Endodermal cell (in vitro differentiated cells): Measurements from ENCODE around the gene TMC3. TPM values are rescaled to one million over a fixed set of nuclear protein-coding genes. Genes with fewer than 3 reads are reported as not detected.

ENCODE experiments used
- DNase-seq: peaks from one replicate; pipeline ENCODE4 v3.0.0-alpha.2; 2017
- H3K27ac ChIP-seq: 2 replicates; pipeline ENCODE4 v1.5.1; 2013; ENCODE audit warnings: mild to moderate bottlenecking, low read depth, low read length, moderate library complexity
- H3K27me3 ChIP-seq: 2 replicates; pipeline ENCODE4 v1.6.1; 2013; ENCODE audit warnings: mild to moderate bottlenecking, low read length, moderate library complexity; ENCODE audit not compliant: insufficient read depth, control insufficient read depth, poor library complexity, severe bottlenecking
- H3K36me3 ChIP-seq: 2 replicates; pipeline ENCODE4 v1.7.0; 2013; ENCODE audit warnings: mild to moderate bottlenecking, low read length, moderate library complexity; ENCODE audit not compliant: control insufficient read depth, insufficient read depth
- H3K4me1 ChIP-seq: one replicate; pipeline ENCODE4 v1.7.0; 2013; ENCODE audit warnings: low read length; ENCODE audit not compliant: control insufficient read depth, insufficient read depth
- H3K4me3 ChIP-seq: 2 replicates; pipeline ENCODE4 v1.5.1; 2013; ENCODE audit warnings: mild to moderate bottlenecking, low read length, moderate library complexity
- H3K9ac ChIP-seq: 2 replicates; pipeline ENCODE4 v1.6.1; 2013; ENCODE audit warnings: mild to moderate bottlenecking, low read length, moderate library complexity; ENCODE audit not compliant: poor library complexity, severe bottlenecking; ENCODE audit errors: extremely low read depth
- H3K9me3 ChIP-seq: 2 replicates; pipeline ENCODE4 v1.6.1; 2013; ENCODE audit warnings: mild to moderate bottlenecking, low read length, moderate library complexity; ENCODE audit not compliant: control insufficient read depth
- H3K27ac Mint-ChIP-seq: 2 replicates; pipeline ENCODE4 v1.8.0; 2020; ENCODE audit warnings: mixed read lengths
- H3K27me3 Mint-ChIP-seq: 2 replicates; pipeline ENCODE4 v1.8.0; 2021; ENCODE audit warnings: mild to moderate bottlenecking, mixed read lengths; ENCODE audit not compliant: insufficient read depth
- H3K36me3 Mint-ChIP-seq: 2 replicates; pipeline ENCODE4 v1.8.0; 2020; ENCODE audit warnings: low read depth, mixed read lengths
- H3K4me1 Mint-ChIP-seq: 2 replicates; pipeline ENCODE4 v1.8.0; 2020; ENCODE audit warnings: mixed read lengths
- H3K4me3 Mint-ChIP-seq: 2 replicates; pipeline ENCODE4 v1.8.0; 2020; ENCODE audit warnings: mild to moderate bottlenecking, moderate library complexity, mixed read lengths
- H3K9me3 Mint-ChIP-seq: 2 replicates; pipeline ENCODE4 v1.8.0; 2020; ENCODE audit warnings: mild to moderate bottlenecking, mixed read lengths
- WGBS, 2 experiments: methylation state at CpG; one replicate each; pipeline versions ENCODE4 v1.1.5 to v1.1.7; 2013; ENCODE audit warnings: missing lambda C conversion rate in 2 of 2, mixed read lengths in 1 of 2; ENCODE audit not compliant: insufficient coverage in 1 of 2, insufficient read length in 1 of 2; 5-methylcytosine and 5-hydroxymethylcytosine counted together
- total RNA-seq, 2 donors: library from RNA; stranded (reverse); fragmentation: NEBNext Ultra II Directional in 1 of 2; extraction: Animal tissue kit (Norgen Biotek cat#: 25700) in 1 of 2; gene quantifications; 2 replicates in 1 of 2; 3 replicates in 1 of 2; pipeline ENCODE4 v1.2.1, GENCODE V29; 2021
- TF ChIP-seq, protein P1 (sequence below): fragments of 200-600 bp; sonication (generic); conservative IDR thresholded peaks from 2 replicates; pipeline ENCODE4 v1.5.0; 2021; ENCODE audit warnings: antibody characterized with exemption, mild to moderate bottlenecking

The TMC3 gene
- total RNA-seq, 2 donors from 2014 or later, result not detected

DNA sequence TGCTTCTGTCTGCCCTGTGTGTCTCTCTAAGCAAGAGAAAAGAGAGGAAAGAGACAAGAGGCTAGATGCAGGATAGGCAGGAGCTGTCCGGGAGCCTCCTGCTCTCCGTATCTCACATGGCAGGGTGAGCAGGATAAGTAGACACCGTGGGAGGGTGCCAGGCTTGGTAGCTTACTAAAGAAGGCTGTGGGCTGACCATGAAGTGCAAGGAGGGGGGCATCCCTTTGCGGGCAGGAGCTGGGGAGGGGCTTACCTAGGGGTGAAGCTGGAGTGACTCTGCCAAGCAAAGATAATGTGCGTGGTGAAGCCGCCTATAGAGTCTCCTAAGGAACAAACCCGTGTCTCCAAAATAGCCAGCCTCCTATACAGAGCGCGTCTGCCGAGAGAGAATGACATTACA lies 33.7 kb upstream of the TMC3 start:
- Histone ChIP-seq H3K4me3 (no peak overlapping the region), H3K36me3 (no peaks in the 10 kb centered on the region), H3K9ac (no peak overlapping the region), H3K4me1 (no peaks in the 10 kb centered on the region), H3K9me3 (no peaks in the 10 kb centered on the region), H3K27ac (no peak overlapping the region), H3K27me3 (no peaks in the 10 kb centered on the region)
- H3K27me3 Mint-ChIP-seq, result no peaks in the 10 kb centered on the region
- H3K4me1 Mint-ChIP-seq, result peaks cover 11% of the 10 kb centered on the region
- no peak overlapping the region for H3K27ac Mint-ChIP-seq
- DNase-seq, result no peak
- H3K9me3 Mint-ChIP-seq, result no peaks in the 10 kb centered on the region
- 89 to 100% methylated on average over 2 to 10 of the region's 10 CpGs for WGBS, 2 experiments
- H3K36me3 Mint-ChIP-seq, result no peaks in the 10 kb centered on the region
- TF ChIP-seq, protein P1, sequence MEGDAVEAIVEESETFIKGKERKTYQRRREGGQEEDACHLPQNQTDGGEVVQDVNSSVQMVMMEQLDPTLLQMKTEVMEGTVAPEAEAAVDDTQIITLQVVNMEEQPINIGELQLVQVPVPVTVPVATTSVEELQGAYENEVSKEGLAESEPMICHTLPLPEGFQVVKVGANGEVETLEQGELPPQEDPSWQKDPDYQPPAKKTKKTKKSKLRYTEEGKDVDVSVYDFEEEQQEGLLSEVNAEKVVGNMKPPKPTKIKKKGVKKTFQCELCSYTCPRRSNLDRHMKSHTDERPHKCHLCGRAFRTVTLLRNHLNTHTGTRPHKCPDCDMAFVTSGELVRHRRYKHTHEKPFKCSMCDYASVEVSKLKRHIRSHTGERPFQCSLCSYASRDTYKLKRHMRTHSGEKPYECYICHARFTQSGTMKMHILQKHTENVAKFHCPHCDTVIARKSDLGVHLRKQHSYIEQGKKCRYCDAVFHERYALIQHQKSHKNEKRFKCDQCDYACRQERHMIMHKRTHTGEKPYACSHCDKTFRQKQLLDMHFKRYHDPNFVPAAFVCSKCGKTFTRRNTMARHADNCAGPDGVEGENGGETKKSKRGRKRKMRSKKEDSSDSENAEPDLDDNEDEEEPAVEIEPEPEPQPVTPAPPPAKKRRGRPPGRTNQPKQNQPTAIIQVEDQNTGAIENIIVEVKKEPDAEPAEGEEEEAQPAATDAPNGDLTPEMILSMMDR, result no peak
- no peak overlapping the region for H3K4me3 Mint-ChIP-seq

DNA sequence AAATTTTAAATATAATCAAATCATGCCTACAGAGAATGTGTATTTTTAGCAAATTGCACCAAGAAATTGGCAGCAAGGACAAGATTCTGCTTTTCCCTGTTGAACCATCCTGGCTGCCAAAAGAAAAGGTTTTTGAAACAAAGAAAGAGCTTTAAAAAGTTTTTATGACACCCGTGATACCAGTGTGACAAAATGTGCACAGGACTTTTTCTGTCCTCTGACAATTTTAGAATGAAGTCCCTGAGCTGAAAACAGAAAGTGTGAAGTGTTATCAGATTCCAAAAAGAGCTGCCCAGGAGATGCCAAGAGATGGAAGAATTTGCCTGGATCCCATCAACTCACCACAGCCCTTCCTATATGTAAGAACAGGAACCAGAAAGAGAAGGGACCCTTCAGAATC lies 33.2 kb upstream of the TMC3 start:
- 91 to 92% methylated on average over 1 of the region's 1 CpG for WGBS, 2 experiments

DNA sequence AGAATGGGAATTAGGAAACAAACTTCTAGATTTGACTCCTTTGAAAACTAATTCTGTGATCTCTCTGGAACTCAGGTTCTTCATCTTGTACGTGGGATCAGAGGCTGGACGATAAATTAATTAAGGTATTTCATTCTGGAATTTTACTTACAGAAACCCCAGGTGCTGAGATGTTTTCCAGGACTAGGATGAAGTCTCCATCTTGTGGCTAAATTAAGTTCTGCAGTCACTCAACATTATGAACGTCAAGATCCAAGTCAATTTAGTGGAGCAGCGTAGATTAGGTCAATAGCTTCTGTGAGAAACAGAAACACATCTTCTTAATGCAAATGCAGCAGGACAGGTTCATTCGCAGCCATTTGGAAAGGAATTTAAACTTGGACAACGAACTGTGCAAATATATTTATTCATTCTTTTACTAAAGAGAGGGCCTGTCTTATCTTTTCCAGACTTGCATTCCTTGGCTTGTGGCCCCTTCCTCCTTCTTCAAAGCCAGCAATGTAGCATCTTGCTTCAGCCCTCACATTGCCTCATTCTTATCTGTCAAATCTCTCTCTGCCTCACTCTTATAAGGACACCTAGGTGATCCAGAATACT lies 26.7 kb upstream of the TMC3 start:
- Histone ChIP-seq H3K36me3 (no peaks in the 10 kb centered on the region), H3K27ac (no peak overlapping the region), H3K27me3 (no peaks in the 10 kb centered on the region), H3K4me3 (no peak overlapping the region), H3K4me1 (peaks cover 3% of the 10 kb centered on the region), H3K9me3 (peaks cover 8% of the 10 kb centered on the region), H3K9ac (no peak overlapping the region)
- TF ChIP-seq, protein P1, result peak; percentile 85
- Mint-ChIP-seq H3K27ac (no peak overlapping the region), H3K4me3 (no peak overlapping the region), H3K4me1 (no peaks in the 10 kb centered on the region), H3K27me3 (peaks cover 11% of the 10 kb centered on the region), H3K36me3 (no peaks in the 10 kb centered on the region), H3K9me3 (no peaks in the 10 kb centered on the region)
- no peak for DNase-seq
- 30 to 45% methylated on average over 5 to 6 of the region's 6 CpGs for WGBS, 2 experiments

More for the DNA sequence above, 33.2 kb upstream of the TMC3 start:
- Histone ChIP-seq H3K27me3 (no peaks in the 10 kb centered on the region), H3K36me3 (no peaks in the 10 kb centered on the region), H3K4me3 (no peak overlapping the region), H3K9me3 (no peaks in the 10 kb centered on the region), H3K27ac (no peak overlapping the region), H3K4me1 (no peaks in the 10 kb centered on the region), H3K9ac (no peak overlapping the region)
- H3K4me3 Mint-ChIP-seq, result no peak overlapping the region
- H3K4me1 Mint-ChIP-seq, result peaks cover 11% of the 10 kb centered on the region
- H3K27ac Mint-ChIP-seq, result no peak overlapping the region
- no peaks in the 10 kb centered on the region for H3K27me3 Mint-ChIP-seq
- no peaks in the 10 kb centered on the region for H3K9me3 Mint-ChIP-seq
- H3K36me3 Mint-ChIP-seq, result no peaks in the 10 kb centered on the region
- no peak for DNase-seq
- TF ChIP-seq, protein P1, result no peak
